BLaER1 (cell line): Measurements from ENCODE around the gene TOMT.

ENCODE experiments used
- H3K27ac ChIP-seq: shearing (Covaris generic); formaldehyde crosslinking; 2 replicates; pipeline ENCODE4 v1.8.1; 2022
- H3K27me3 ChIP-seq: shearing (Covaris generic); formaldehyde crosslinking; 2 replicates; pipeline ENCODE4 v1.8.1; 2022
- H3K36me3 ChIP-seq: shearing (Covaris generic); formaldehyde crosslinking; 2 replicates; pipeline ENCODE4 v1.8.1; 2022
- H3K4me1 ChIP-seq: shearing (Covaris generic); formaldehyde crosslinking; 2 replicates; pipeline ENCODE4 v1.8.1; 2022
- H3K4me2 ChIP-seq: shearing (Covaris generic); formaldehyde crosslinking; 2 replicates; pipeline ENCODE4 v1.8.1; 2022
- H3K4me3 ChIP-seq: shearing (Covaris generic); formaldehyde crosslinking; 2 replicates; pipeline ENCODE4 v1.8.1; 2022
- H3K9ac ChIP-seq: shearing (Covaris generic); formaldehyde crosslinking; 2 replicates; pipeline ENCODE4 v1.8.1; 2022
- H3K9me3 ChIP-seq: shearing (Covaris generic); formaldehyde crosslinking; 2 replicates; pipeline ENCODE4 v1.8.1; 2022
- H4K20me1 ChIP-seq: shearing (Covaris generic); formaldehyde crosslinking; 2 replicates; pipeline ENCODE4 v1.8.1; 2022
- Cebpa-rat ChIP-seq: shearing (Covaris generic); IDR thresholded peaks from 2 replicates; pipeline ENCODE4 v1.8.1; 2022

Gene TOMT

GRCh38 chr11:72072348-72072747, 33.4 kb upstream of the TOMT start:
- peaks cover 43% of the 10 kb centered on the region for H3K36me3 ChIP-seq

GRCh38 chr11:72075109-72075508, 30.6 kb upstream of the TOMT start:
- Histone ChIP-seq H3K9ac (no peak overlapping the region), H3K4me1 (peaks cover 74% of the 10 kb centered on the region), H3K4me3 (no peak overlapping the region), H4K20me1 (peaks cover 71% of the 10 kb centered on the region), H3K27ac (peak overlapping the region; percentile 24; the same call in 1 of the 2 replicates), H3K27me3 (no peaks in the 10 kb centered on the region), H3K4me2 (0 out of 2 replicates have a peak overlapping the region, but pooled peaks have one; percentile 6), H3K9me3 (no peaks in the 10 kb centered on the region), H3K36me3 (peaks cover 29% of the 10 kb centered on the region)
- no peak for TF ChIP-seq Cebpa-rat

More at GRCh38 chr11:72072348-72072747, 33.4 kb upstream of the TOMT start:
- no peaks in the 10 kb centered on the region for H3K27me3 ChIP-seq
- H3K4me3 ChIP-seq: no peak overlapping the region
- peaks cover 68% of the 10 kb centered on the region for H4K20me1 ChIP-seq
- H3K4me1 ChIP-seq: peaks cover 76% of the 10 kb centered on the region
- no peak for TF ChIP-seq Cebpa-rat
- H3K4me2 ChIP-seq: peak overlapping the region; percentile 55
- no peaks in the 10 kb centered on the region for H3K9me3 ChIP-seq
- H3K9ac ChIP-seq: 0 out of 2 replicates have a peak overlapping the region, but pooled peaks have one; percentile 55
- peak overlapping the region; percentile 28; the same call in 1 of the 2 replicates for H3K27ac ChIP-seq

- Histone ChIP-seq H3K4me2 (no peak overlapping the region), H3K9me3 (no peaks in the 10 kb centered on the region), H3K4me3 (no peak overlapping the region), H3K36me3 (peaks cover 29% of the 10 kb centered on the region), H4K20me1 (peaks cover 71% of the 10 kb centered on the region), H3K4me1 (peaks cover 67% of the 10 kb centered on the region), H3K27ac (0 out of 2 replicates have a peak overlapping the region, but pooled peaks have one; percentile 24), H3K9ac (no peak overlapping the region), H3K27me3 (no peaks in the 10 kb centered on the region)
- TF ChIP-seq Cebpa-rat: no peak
Measured at GRCh38 chr11:72075756-72076155, 30.0 kb upstream of the TOMT start.

- H3K4me2 ChIP-seq: peak overlapping the region; percentile 91
- H3K27me3 ChIP-seq: no peaks in the 10 kb centered on the region
- peaks cover 49% of the 10 kb centered on the region for H4K20me1 ChIP-seq
- H3K36me3 ChIP-seq: peaks cover 28% of the 10 kb centered on the region
- no peak overlapping the region for H3K27ac ChIP-seq
- H3K4me1 ChIP-seq: peaks cover 56% of the 10 kb centered on the region
- H3K4me3 ChIP-seq: no peak overlapping the region
- TF ChIP-seq Cebpa-rat: no peak
- H3K9me3 ChIP-seq: no peaks in the 10 kb centered on the region
- H3K9ac ChIP-seq: peak overlapping the region; percentile 86
Measured at GRCh38 chr11:72078477-72078876, 27.2 kb upstream of the TOMT start.

GRCh38 chr11:72079819-72080325, 25.9 kb upstream of the TOMT start:
- peak overlapping the region; percentile 86 for H3K9ac ChIP-seq
- no peak for TF ChIP-seq Cebpa-rat
- H3K36me3 ChIP-seq: peaks cover 17% of the 10 kb centered on the region
- H3K4me1 ChIP-seq: peaks cover 53% of the 10 kb centered on the region
- peak overlapping the region; percentile 91 for H3K4me2 ChIP-seq
- H3K27ac ChIP-seq: peak overlapping the region; percentile 83; the same call in 1 of the 2 replicates
- peak overlapping the region; percentile 81 for H3K4me3 ChIP-seq
- H4K20me1 ChIP-seq: peaks cover 36% of the 10 kb centered on the region
- no peaks in the 10 kb centered on the region for H3K27me3 ChIP-seq
- no peaks in the 10 kb centered on the region for H3K9me3 ChIP-seq

- Histone ChIP-seq H3K4me3 (peak within 1 kb of the TSS; percentile 81), H3K4me1 (peaks cover 46% of the 10 kb centered on the region), H3K9ac (peak within 1 kb of the TSS; percentile 86), H3K9me3 (no peaks in the 10 kb centered on the region), H3K36me3 (peaks cover 12% of the 10 kb centered on the region), H3K4me2 (peak within 1 kb of the TSS; percentile 91), H3K27ac (peak within 1 kb of the TSS; percentile 83), H3K27me3 (no peaks in the 10 kb centered on the region), H4K20me1 (peaks cover 36% of the 10 kb centered on the region)
- TF ChIP-seq Cebpa-rat: no peak
Measured at GRCh38 chr11:72080326-72081183, 25.2 kb upstream of the TOMT start, which contains the start of the genes LRRC51 and NUMA1. Gene LRRC51, plus strand, starts transcription at chr11:72080850. Its CDS starts 8,234 bp downstream, at chr11:72089084. Gene NUMA1, minus strand, starts transcription at chr11:72080542. Its CDS starts 44,599 bp downstream, at chr11:72035943.

- Histone ChIP-seq H3K36me3 (peaks cover 5% of the 10 kb centered on the region), H3K4me3 (peak overlapping the region; percentile 81), H3K9ac (peak overlapping the region; percentile 69), H3K9me3 (no peaks in the 10 kb centered on the region), H3K4me1 (peaks cover 46% of the 10 kb centered on the region), H3K4me2 (peak overlapping the region; percentile 85), H3K27ac (peak overlapping the region; percentile 75), H4K20me1 (peaks cover 30% of the 10 kb centered on the region), H3K27me3 (no peaks in the 10 kb centered on the region)
- TF ChIP-seq Cebpa-rat: no peak
Measured at GRCh38 chr11:72081184-72081644, 24.5 kb upstream of the TOMT start.

GRCh38 chr11:72081821-72082453, 23.8 kb upstream of the TOMT start:
- Histone ChIP-seq H3K9me3 (no peaks in the 10 kb centered on the region), H3K27ac (0 out of 2 replicates have a peak overlapping the region, but pooled peaks have one; percentile 20), H3K4me2 (peak overlapping the region; percentile 85)

GRCh38 chr11:72083414-72083813, 22.3 kb upstream of the TOMT start:
- peaks cover 15% of the 10 kb centered on the region for H4K20me1 ChIP-seq
- no peak overlapping the region for H3K4me2 ChIP-seq
- peaks cover 31% of the 10 kb centered on the region for H3K4me1 ChIP-seq
- no peak overlapping the region for H3K9ac ChIP-seq
- TF ChIP-seq Cebpa-rat: no peak
- no peak overlapping the region for H3K4me3 ChIP-seq
- no peaks in the 10 kb centered on the region for H3K9me3 ChIP-seq
- no peaks in the 10 kb centered on the region for H3K27me3 ChIP-seq
- H3K27ac ChIP-seq: no peak overlapping the region
- H3K36me3 ChIP-seq: peaks cover 6% of the 10 kb centered on the region; the same call in 1 of the 2 replicates

More at GRCh38 chr11:72081821-72082453, 23.8 kb upstream of the TOMT start:
- TF ChIP-seq Cebpa-rat: no peak
- no peaks in the 10 kb centered on the region for H3K27me3 ChIP-seq
- no peaks in the 10 kb centered on the region; the same call in 1 of the 2 replicates for H3K36me3 ChIP-seq
- H3K4me3 ChIP-seq: no peak overlapping the region
- H4K20me1 ChIP-seq: peaks cover 26% of the 10 kb centered on the region
- no peak overlapping the region for H3K9ac ChIP-seq
- H3K4me1 ChIP-seq: peaks cover 45% of the 10 kb centered on the region
